GM19468 (cell line): Measurements from ENCODE around the gene ZFPM1.

Experiments
- ATAC-seq: cut with Tn5 transposase; IDR thresholded peaks from one replicate; pipeline ENCODE4 v1.9.1; 2021; ENCODE audit warnings: mild to moderate bottlenecking, moderate library complexity, moderate number of reproducible peaks; ENCODE audit not compliant: unreplicated experiment; ENCODE audit errors: extremely low read depth

Gene ZFPM1

GRCh38 chr16:88549671-88550245 lies 96.7 kb downstream of the ZFPM1 start:
- no peak for ATAC-seq

- no peak for ATAC-seq
Measured at GRCh38 chr16:88550246-88550661, 97.2 kb downstream of the ZFPM1 start.

- ATAC-seq = no peak
Measured at GRCh38 chr16:88552166-88552565, 99.1 kb downstream of the ZFPM1 start.

GRCh38 chr16:88552815-88553214 lies 99.7 kb downstream of the ZFPM1 start:
- no peak for ATAC-seq

- ATAC-seq = no peak
Measured at GRCh38 chr16:88553739-88554138, 100.7 kb downstream of the ZFPM1 start.

- no peak for ATAC-seq
Measured at GRCh38 chr16:88554711-88555264, 101.7 kb downstream of the ZFPM1 start.

- no peak for ATAC-seq
Measured at GRCh38 chr16:88556294-88556988, 103.4 kb downstream of the ZFPM1 start.

GRCh38 chr16:88558457-88559442 lies 105.7 kb downstream of the ZFPM1 start:
- ATAC-seq = no peak

- ATAC-seq = no peak
Measured at GRCh38 chr16:88560714-88561484, 107.8 kb downstream of the ZFPM1 start.

- no peak for ATAC-seq
Measured at GRCh38 chr16:88561485-88562359, 108.6 kb downstream of the ZFPM1 start.

- ATAC-seq = no peak
Measured at GRCh38 chr16:88566158-88566557, 113.1 kb downstream of the ZFPM1 start.

- no peak for ATAC-seq
Measured at GRCh38 chr16:88568710-88569613, 115.9 kb downstream of the ZFPM1 start.

- no peak for ATAC-seq
Measured at GRCh38 chr16:88569614-88569984, 116.5 kb downstream of the ZFPM1 start.

GRCh38 chr16:88569985-88570690 lies 117.1 kb downstream of the ZFPM1 start, which contains the start of gene ZC3H18:
Gene ZC3H18, plus strand, starts transcription at chr16:88570403. Its CDS starts 6,721 bp downstream, at chr16:88577124.
- peak; percentile 38 for ATAC-seq

- ATAC-seq = no peak
Measured at GRCh38 chr16:88570691-88571092, 117.6 kb downstream of the ZFPM1 start.

- ATAC-seq = no peak
Measured at GRCh38 chr16:88575251-88575650, 122.2 kb downstream of the ZFPM1 start.

GRCh38 chr16:88576307-88576706 lies 123.2 kb downstream of the ZFPM1 start:
- ATAC-seq = no peak
